ENCODE measurements around the gene ACBD4. TPM values are rescaled to one million over a fixed set of nuclear protein-coding genes. Genes with fewer than 3 reads are reported as not detected.

ACBD4 gene
- total and polyA plus RNA-seq, 5 donors from 2014 or later = 13.8 to 23.6 (median 15.6) TPM

DNA sequence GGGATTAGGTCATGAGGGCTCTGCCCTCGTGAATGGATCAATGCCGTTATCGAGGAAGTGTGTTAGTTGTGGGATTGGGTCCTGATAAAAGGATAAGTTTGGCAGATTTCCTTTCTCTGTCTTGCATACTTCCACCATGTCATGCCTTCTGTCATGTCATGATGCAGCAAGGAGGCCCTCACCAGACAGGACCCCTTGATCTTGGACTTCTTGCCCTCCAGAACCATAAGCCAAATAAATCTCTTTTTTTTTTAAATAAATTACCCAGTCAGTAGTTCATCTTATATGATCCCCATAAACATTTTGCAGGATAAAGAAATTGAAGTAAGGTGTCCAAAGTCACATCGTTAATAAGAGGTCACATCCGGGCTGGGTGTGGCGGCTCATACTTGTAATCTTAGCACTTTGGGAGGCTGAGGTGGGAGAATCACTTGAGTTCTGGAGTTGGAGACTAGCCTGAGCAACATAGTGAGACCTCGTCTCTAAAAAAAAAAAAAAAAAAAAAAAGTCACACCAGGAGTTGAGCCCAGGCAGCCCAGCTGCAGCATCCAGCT is 51.4 kb downstream of the ACBD4 start:
- no peaks in the 10 kb centered on the region for H3K4me1 ChIP-seq (ENCODE audit: control insufficient read depth, insufficient read depth, low read length, poor library complexity, severe bottlenecking)
- H3K27ac Mint-ChIP-seq = no peak overlapping the region
- no peaks in the 10 kb centered on the region for H3K9me3 Mint-ChIP-seq
- H3K36me3 Mint-ChIP-seq = no peaks in the 10 kb centered on the region
- H3K4me1 Mint-ChIP-seq = no peaks in the 10 kb centered on the region
- no peaks in the 10 kb centered on the region for H3K27me3 ChIP-seq (ENCODE audit: control insufficient read depth, insufficient read depth, low read length)
- H3K27me3 Mint-ChIP-seq = peaks cover 9% of the 10 kb centered on the region
- no peaks in the 10 kb centered on the region for H3K9me3 ChIP-seq (ENCODE audit: control insufficient read depth in 2 of 2, low read length in 2 of 2)
- no peak overlapping the region for H3K4me3 ChIP-seq (ENCODE audit: low read depth, low read length)
- no peak overlapping the region for H3K4me3 Mint-ChIP-seq
- ATAC-seq (ENCODE audit: low read depth in 2 of 2) = no peak
- DNase-seq = no peak
- H3K27ac ChIP-seq (ENCODE audit: insufficient read depth, low read length, poor library complexity, severe bottlenecking) = no peak overlapping the region
- no peaks in the 10 kb centered on the region for H3K36me3 ChIP-seq (ENCODE audit: control insufficient read depth, insufficient read depth, low read length)

DNA sequence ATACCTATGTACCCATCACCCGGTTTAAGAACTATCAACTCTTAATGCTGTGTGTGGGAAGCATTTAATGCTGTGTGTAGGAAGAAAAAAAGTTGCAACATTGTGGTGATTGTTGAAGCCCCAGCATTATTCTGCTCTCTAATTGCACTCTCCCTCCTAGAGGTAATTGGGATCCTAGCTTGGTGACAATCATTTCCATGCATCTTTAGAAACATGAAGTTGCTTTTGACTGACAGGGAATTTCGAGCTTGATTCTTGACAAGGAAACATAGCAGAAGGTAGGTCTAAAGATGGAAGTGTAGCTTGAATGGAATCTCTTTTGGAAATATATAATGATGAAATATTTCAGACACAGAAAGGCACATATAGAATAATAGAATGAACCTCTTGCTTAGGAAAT is 53.5 kb downstream of the ACBD4 start:
- Mint-ChIP-seq H3K9me3 (no peaks in the 10 kb centered on the region), H3K4me1 (no peaks in the 10 kb centered on the region), H3K27me3 (peaks cover 5% of the 10 kb centered on the region), H3K27ac (no peak overlapping the region), H3K4me3 (peak overlapping the region in 1 of 4 donors; percentile 54), H3K36me3 (no peaks in the 10 kb centered on the region)
- DNase-seq = no peak
- H3K4me3 ChIP-seq (ENCODE audit: low read depth, low read length) = no peak overlapping the region
- no peaks in the 10 kb centered on the region for H3K4me1 ChIP-seq (ENCODE audit: control insufficient read depth, insufficient read depth, low read length, poor library complexity, severe bottlenecking)
- no peaks in the 10 kb centered on the region for H3K27me3 ChIP-seq (ENCODE audit: control insufficient read depth, insufficient read depth, low read length)
- no peak for ATAC-seq (ENCODE audit: low read depth in 2 of 2)
- no peaks in the 10 kb centered on the region for H3K9me3 ChIP-seq (ENCODE audit: control insufficient read depth in 2 of 2, low read length in 2 of 2)
- no peak overlapping the region for H3K27ac ChIP-seq (ENCODE audit: insufficient read depth, low read length, poor library complexity, severe bottlenecking)
- no peaks in the 10 kb centered on the region for H3K36me3 ChIP-seq (ENCODE audit: control insufficient read depth, insufficient read depth, low read length)

DNA sequence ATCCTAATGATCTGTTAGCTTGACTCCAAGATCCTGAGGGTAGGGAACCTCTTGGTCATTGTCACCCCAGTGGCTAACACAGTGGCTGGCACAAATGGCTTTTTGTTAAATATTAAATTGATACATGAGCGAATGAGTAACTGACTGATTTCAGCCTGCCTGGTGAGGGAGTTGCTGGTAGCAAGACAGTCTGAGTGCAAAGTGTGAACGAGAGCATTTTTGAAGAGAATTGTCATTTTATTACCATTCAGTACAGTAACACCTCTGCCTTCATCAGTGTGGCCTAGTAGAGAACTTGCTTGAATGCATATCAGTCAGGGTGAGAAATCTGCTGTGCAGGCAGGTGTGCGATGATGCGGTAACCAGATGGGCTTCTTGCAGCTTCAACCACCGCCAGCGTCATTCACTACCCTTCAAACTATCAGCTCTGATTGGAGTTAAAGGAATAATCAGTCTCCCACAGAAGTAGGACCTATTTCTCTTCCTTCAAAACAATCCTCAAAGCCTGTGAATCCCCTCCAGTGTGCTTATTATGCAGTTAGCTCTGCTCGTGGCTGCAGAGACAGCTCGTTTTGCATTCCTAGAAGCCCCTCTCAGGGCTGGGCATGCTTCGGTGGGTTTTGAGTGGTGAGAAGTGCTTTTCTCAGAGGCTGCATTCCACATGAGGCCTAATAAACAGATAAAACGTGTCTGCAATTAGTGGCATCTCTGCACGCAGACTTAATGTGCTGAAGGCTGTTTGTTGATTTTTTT is 55.2 kb downstream of the ACBD4 start:
- Mint-ChIP-seq H3K4me1 (no peaks in the 10 kb centered on the region), H3K4me3 (no peak overlapping the region), H3K36me3 (no peaks in the 10 kb centered on the region), H3K27ac (no peak overlapping the region), H3K27me3 (no peaks in the 10 kb centered on the region), H3K9me3 (no peaks in the 10 kb centered on the region)
- Histone ChIP-seq H3K4me3 (ENCODE audit: low read depth, low read length) (no peak overlapping the region), H3K27ac (ENCODE audit: insufficient read depth, low read length, poor library complexity, severe bottlenecking) (no peak overlapping the region), H3K36me3 (ENCODE audit: control insufficient read depth, insufficient read depth, low read length) (no peaks in the 10 kb centered on the region), H3K4me1 (ENCODE audit: control insufficient read depth, insufficient read depth, low read length, poor library complexity, severe bottlenecking) (no peaks in the 10 kb centered on the region), H3K27me3 (ENCODE audit: control insufficient read depth, insufficient read depth, low read length) (no peaks in the 10 kb centered on the region), H3K9me3 (ENCODE audit: control insufficient read depth in 2 of 2, low read length in 2 of 2) (no peaks in the 10 kb centered on the region)
- ATAC-seq (ENCODE audit: low read depth in 2 of 2) = no peak
- no peak for DNase-seq

Other genes starting within 250 kb of the ACBD4 start
- gene EFTUD2, start 236.2 kb upstream of the ACBD4 start, total RNA-seq = 111 TPM
- 10 to 100 TPM; 58.8 to 86.7 (median 73.5) TPM for gene EFTUD2, start 236.2 kb upstream of the ACBD4 start, polyA plus RNA-seq
- not detected for gene GFAP, start 220.2 kb upstream of the ACBD4 start, total RNA-seq
- gene GFAP, start 220.2 kb upstream of the ACBD4 start, polyA plus RNA-seq = not detected
- gene KIF18B, start 187.9 kb upstream of the ACBD4 start, total RNA-seq = 0.52 TPM
- under 1 TPM in 3 of 4 donors, not detected in 1; 0.19 to 0.60 (median 0.23) TPM for gene KIF18B, start 187.9 kb upstream of the ACBD4 start, polyA plus RNA-seq
- gene C1QL1, start 167.4 kb upstream of the ACBD4 start, total RNA-seq = not detected
- gene C1QL1, start 167.4 kb upstream of the ACBD4 start, polyA plus RNA-seq = not detected
- gene DCAKD, start 84.1 kb upstream of the ACBD4 start, total RNA-seq = 20.7 TPM
- 10 to 100 TPM in 3 of 4 donors, 1 to 10 TPM in 1; 10.0 to 15.2 (median 13.5) TPM for gene DCAKD, start 84.1 kb upstream of the ACBD4 start, polyA plus RNA-seq
- gene NMT1, start 74.4 kb upstream of the ACBD4 start, total RNA-seq = 87.2 TPM
- gene NMT1, start 74.4 kb upstream of the ACBD4 start, polyA plus RNA-seq = 10 to 100 TPM; 34.6 to 72.0 (median 53.8) TPM
- 5.5 TPM for gene PLCD3, start 3.2 kb upstream of the ACBD4 start, total RNA-seq
- 1 to 10 TPM in 1 of 4 donors, under 1 TPM in 3; 0.15 to 1.5 (median 0.42) TPM for gene PLCD3, start 3.2 kb upstream of the ACBD4 start, polyA plus RNA-seq
- 88.0 TPM for gene HEXIM1, start 12.8 kb downstream of the ACBD4 start, total RNA-seq
- 1 to 10 TPM; 5.9 to 8.0 (median 6.1) TPM for gene HEXIM1, start 12.8 kb downstream of the ACBD4 start, polyA plus RNA-seq
- 3.6 TPM for gene HEXIM2, start 26.2 kb downstream of the ACBD4 start, total RNA-seq
- gene HEXIM2, start 26.2 kb downstream of the ACBD4 start, polyA plus RNA-seq = 1 to 10 TPM; 1.9 to 4.1 (median 2.4) TPM
- 575 TPM for gene FMNL1, start 86.2 kb downstream of the ACBD4 start, total RNA-seq
- 10 to 100 TPM; 22.8 to 28.5 (median 24.7) TPM for gene FMNL1, start 86.2 kb downstream of the ACBD4 start, polyA plus RNA-seq
- gene SPATA32, start 126.4 kb downstream of the ACBD4 start, total RNA-seq = 0.20 TPM
- under 1 TPM in 2 of 4 donors, not detected in 2; 0.36 to 0.60 TPM for gene SPATA32, start 126.4 kb downstream of the ACBD4 start, polyA plus RNA-seq
- gene MAP3K14, start 181.3 kb downstream of the ACBD4 start, total RNA-seq = 61.3 TPM
- gene MAP3K14, start 181.3 kb downstream of the ACBD4 start, polyA plus RNA-seq = 1 to 10 TPM; 5.9 to 7.9 (median 6.7) TPM